ENCODE results near the gene GTF2A1L.
"Not testable (repeated sequence)": the region's sequence is repeated elsewhere in the genome, so short reads cannot be mapped to it uniquely, and the experiment has no call there.

The GTF2A1L gene

GRCh38 chr2:48586433-48586832 lies 31.2 kb upstream of the GTF2A1L start:
- H3K4me2 ChIP-seq = no peak overlapping the region
- H3K36me3 ChIP-seq = peaks cover 0 to under 1% (median 0%) of the 10 kb centered on the region in 11 experiments; a peak in 1 of 22 replicates
- no peak for TF ChIP-seq Cebpa-rat (IDR thresholded peaks at IDR 0.05)
- H3K27ac ChIP-seq = no peak overlapping the region
- H3K9me3 ChIP-seq (replicated peaks in 1 of 11) = no peaks in the 10 kb centered on the region
- no peaks in the 10 kb centered on the region; a peak in 1 of 22 replicates for H4K20me1 ChIP-seq
- H3K4me1 ChIP-seq = 0 out of 20 replicates have a peak, but pooled peaks cover 0 to 5% (median 0%) of the 10 kb centered on the region in 10 experiments
- no peak overlapping the region for H3K9ac ChIP-seq
- no peaks in the 10 kb centered on the region for H3K27me3 ChIP-seq
- no peak overlapping the region for H3K4me3 ChIP-seq

- no peak for TF ChIP-seq Cebpa-rat (IDR thresholded peaks at IDR 0.05)
- Histone ChIP-seq H3K9me3 (replicated peaks in 1 of 11) (no peaks in the 10 kb centered on the region), H3K27ac (no peak overlapping the region), H3K4me2 (no peak overlapping the region), H3K36me3 (no peaks in the 10 kb centered on the region; a peak in 1 of 22 replicates), H3K27me3 (no peaks in the 10 kb centered on the region), H3K9ac (no peak overlapping the region), H4K20me1 (no peaks in the 10 kb centered on the region; a peak in 1 of 22 replicates), H3K4me1 (0 out of 20 replicates have a peak, but pooled peaks cover 0 to 5% (median 0%) of the 10 kb centered on the region in 10 experiments), H3K4me3 (no peak overlapping the region)
Measured at GRCh38 chr2:48587560-48587959, 30.1 kb upstream of the GTF2A1L start.

DNA sequence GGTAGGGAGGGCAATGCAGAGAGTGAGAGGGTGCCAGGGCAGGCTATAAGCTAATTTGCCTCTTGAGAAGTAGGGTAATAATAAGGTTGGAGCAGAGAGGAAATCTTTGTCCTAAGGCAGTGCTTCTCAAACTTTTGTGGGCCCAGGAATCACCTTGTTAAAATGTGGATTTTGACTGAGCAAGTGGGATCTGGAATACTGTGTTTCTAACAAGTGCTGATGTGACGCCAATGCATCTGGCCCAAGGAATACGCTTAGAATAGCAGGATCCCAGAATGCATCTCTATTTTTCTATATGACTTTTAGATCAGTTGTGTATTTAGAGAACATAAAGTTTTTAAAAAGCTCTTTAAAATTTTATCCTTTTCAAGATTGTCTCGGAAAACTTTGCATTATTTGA lies 29.7 kb upstream of the GTF2A1L start:
- H3K4me3 ChIP-seq = no peak overlapping the region
- H3K4me1 ChIP-seq = 0 out of 20 replicates have a peak, but pooled peaks cover 0 to 5% (median 0%) of the 10 kb centered on the region in 10 experiments
- TF ChIP-seq Cebpa-rat (IDR thresholded peaks at IDR 0.05) = no peak
- H3K27me3 ChIP-seq = no peaks in the 10 kb centered on the region
- H3K36me3 ChIP-seq = no peaks in the 10 kb centered on the region; a peak in 1 of 22 replicates
- no peaks in the 10 kb centered on the region for H3K9me3 ChIP-seq (replicated peaks in 1 of 11)
- no peak overlapping the region for H3K27ac ChIP-seq
- no peaks in the 10 kb centered on the region; a peak in 1 of 22 replicates for H4K20me1 ChIP-seq
- no peak overlapping the region for H3K4me2 ChIP-seq
- no peak overlapping the region for H3K9ac ChIP-seq

DNA sequence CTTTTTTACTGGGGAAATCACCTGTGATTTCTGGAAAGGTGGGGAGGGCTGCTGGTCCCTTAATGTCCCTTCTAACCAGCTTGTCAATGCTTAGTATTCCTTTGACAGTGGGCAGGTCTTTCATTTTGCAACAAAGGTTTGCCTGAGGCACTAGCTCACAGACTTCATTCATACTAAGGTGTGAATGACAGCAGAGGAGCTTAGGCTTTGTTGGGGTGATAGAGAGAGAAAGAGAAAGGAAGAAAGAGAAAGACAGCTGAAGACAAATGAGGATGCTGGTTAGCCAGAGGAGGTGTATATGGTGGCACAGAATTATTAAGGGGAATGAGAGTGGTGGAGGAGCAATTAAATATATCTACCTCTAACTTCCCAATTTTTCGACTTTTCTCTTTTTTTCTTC lies 28.9 kb upstream of the GTF2A1L start:
- TF ChIP-seq Cebpa-rat (IDR thresholded peaks at IDR 0.05) = no peak
- Histone ChIP-seq H3K36me3 (no peaks in the 10 kb centered on the region; a peak in 1 of 22 replicates), H3K27ac (no peak overlapping the region), H3K4me3 (no peak overlapping the region), H3K27me3 (no peaks in the 10 kb centered on the region), H3K9ac (no peak overlapping the region), H3K4me2 (peak overlapping the region in 2 of 11 experiments; percentile 4 to 21; a peak in 2 of 22 replicates), H4K20me1 (no peaks in the 10 kb centered on the region; a peak in 1 of 22 replicates), H3K9me3 (replicated peaks in 1 of 11) (no peaks in the 10 kb centered on the region), H3K4me1 (0 out of 20 replicates have a peak, but pooled peaks cover 0 to 5% (median 0%) of the 10 kb centered on the region in 10 experiments)

DNA sequence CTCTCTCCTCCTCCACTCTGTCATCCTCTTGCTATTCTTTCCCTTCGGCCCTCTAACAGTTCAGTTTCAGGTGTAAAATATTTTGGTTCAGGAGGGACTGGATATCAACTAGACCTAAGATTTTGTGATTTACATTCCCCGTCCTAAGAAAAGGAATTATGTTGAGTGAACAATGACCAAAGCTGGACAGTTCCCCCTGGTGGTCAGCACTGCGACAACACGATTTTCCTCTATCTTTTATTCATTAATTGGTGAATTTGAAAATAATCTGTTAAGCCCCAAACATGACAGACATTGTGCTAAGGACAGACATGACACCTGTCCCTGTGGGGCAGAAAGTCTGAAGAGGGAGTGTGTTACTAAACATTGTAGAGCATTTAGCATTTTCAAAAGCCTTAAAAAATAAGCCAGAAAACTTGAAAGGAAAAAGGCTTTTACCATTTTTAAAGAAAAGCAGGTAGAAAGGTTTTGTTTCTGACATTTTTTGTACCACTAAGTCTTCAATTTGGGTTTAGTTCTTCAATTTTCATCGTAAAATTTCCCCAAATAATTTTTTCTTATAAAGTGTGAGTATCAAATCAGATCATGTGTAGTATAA lies 28.4 kb upstream of the GTF2A1L start:
- Histone ChIP-seq H3K27me3 (no peaks in the 10 kb centered on the region), H3K27ac (no peak overlapping the region), H3K36me3 (no peaks in the 10 kb centered on the region; a peak in 1 of 22 replicates), H3K9me3 (replicated peaks in 1 of 11) (no peaks in the 10 kb centered on the region), H4K20me1 (no peaks in the 10 kb centered on the region; a peak in 1 of 22 replicates), H3K9ac (no peak overlapping the region), H3K4me1 (0 out of 20 replicates have a peak, but pooled peaks cover 0 to 5% (median 0%) of the 10 kb centered on the region in 10 experiments), H3K4me3 (no peak overlapping the region), H3K4me2 (peak overlapping the region in 2 of 11 experiments; percentile 4 to 21; a peak in 2 of 22 replicates)
- no peak for TF ChIP-seq Cebpa-rat (IDR thresholded peaks at IDR 0.05)

GRCh38 chr2:48590017-48590416 lies 27.6 kb upstream of the GTF2A1L start:
- H3K36me3 ChIP-seq = no peaks in the 10 kb centered on the region
- H3K27me3 ChIP-seq = no peaks in the 10 kb centered on the region
- no peak overlapping the region for H3K4me3 ChIP-seq
- 0 out of 20 replicates have a peak, but pooled peaks cover 0 to 5% (median 0%) of the 10 kb centered on the region in 10 experiments for H3K4me1 ChIP-seq
- no peak for TF ChIP-seq Cebpa-rat (IDR thresholded peaks at IDR 0.05)
- H3K9me3 ChIP-seq (replicated peaks in 1 of 11) = no peaks in the 10 kb centered on the region
- H4K20me1 ChIP-seq = no peaks in the 10 kb centered on the region; a peak in 1 of 22 replicates
- H3K9ac ChIP-seq = no peak overlapping the region
- H3K4me2 ChIP-seq = no peak overlapping the region
- H3K27ac ChIP-seq = no peak overlapping the region

GRCh38 chr2:48592067-48592466 lies 25.6 kb upstream of the GTF2A1L start:
- H3K36me3 ChIP-seq = no peaks in the 10 kb centered on the region; a peak in 1 of 22 replicates
- no peak overlapping the region for H3K9ac ChIP-seq
- H3K4me3 ChIP-seq = no peak overlapping the region
- no peaks in the 10 kb centered on the region for H3K9me3 ChIP-seq (replicated peaks in 1 of 11)
- H3K4me2 ChIP-seq = no peak overlapping the region
- no peak for TF ChIP-seq Cebpa-rat (IDR thresholded peaks at IDR 0.05)
- H4K20me1 ChIP-seq = no peaks in the 10 kb centered on the region
- H3K27me3 ChIP-seq = no peaks in the 10 kb centered on the region
- 0 out of 20 replicates have a peak, but pooled peaks cover 0 to 5% (median 0%) of the 10 kb centered on the region in 10 experiments for H3K4me1 ChIP-seq
- no peak overlapping the region for H3K27ac ChIP-seq

DNA sequence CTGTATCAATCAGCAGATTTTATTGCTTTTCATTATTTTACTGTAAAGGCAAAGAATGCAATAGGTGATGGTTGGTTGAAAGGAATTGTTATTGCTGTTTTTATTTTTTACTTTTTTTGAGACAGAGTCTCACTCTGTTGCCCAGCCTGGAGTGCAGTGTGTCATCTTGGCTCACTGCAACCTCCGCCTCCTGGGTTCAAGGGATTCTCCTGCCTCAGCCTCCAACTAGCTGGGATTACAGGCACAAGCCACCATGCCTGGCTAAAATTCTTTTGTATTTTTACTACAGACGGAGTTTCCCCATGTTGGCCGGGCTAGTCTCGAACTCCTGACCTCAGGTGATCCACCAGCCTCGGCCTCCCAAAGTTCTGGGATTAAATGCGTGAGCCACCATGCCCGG lies 20.9 kb upstream of the GTF2A1L start:
- not testable (repeated sequence) for H3K4me3 ChIP-seq; H3K9me3 ChIP-seq (replicated peaks in 1 of 11); H3K4me2 ChIP-seq; H3K36me3 ChIP-seq; H3K4me1 ChIP-seq; H3K27ac ChIP-seq; H3K9ac ChIP-seq; H4K20me1 ChIP-seq; H3K27me3 ChIP-seq

GRCh38 chr2:48597492-48597891 lies 20.2 kb upstream of the GTF2A1L start:
- no peak for TF ChIP-seq Cebpa-rat (IDR thresholded peaks at IDR 0.05)
- no peaks in the 10 kb centered on the region for H3K4me1 ChIP-seq
- no peaks in the 10 kb centered on the region for H3K9me3 ChIP-seq (replicated peaks in 1 of 11)

More at GRCh38 chr2:48597492-48597891, 20.2 kb upstream of the GTF2A1L start:
- Histone ChIP-seq H3K4me3 (no peak overlapping the region), H4K20me1 (no peaks in the 10 kb centered on the region), H3K36me3 (no peaks in the 10 kb centered on the region; a peak in 1 of 22 replicates), H3K27ac (no peak overlapping the region), H3K27me3 (no peaks in the 10 kb centered on the region), H3K9ac (no peak overlapping the region; a peak in 1 of 22 replicates), H3K4me2 (no peak overlapping the region)

Measured in BLaER1 treated with 17β-estradiol and CSF1 and Interleukin-3, amounts not matched to agents 10 nM and 100 nM (cell line).